GM21515 (cell line): ENCODE measurements around the gene S100B.
"Not testable (repeated sequence)": the region's sequence is repeated elsewhere in the genome, so short reads cannot be mapped to it uniquely, and the experiment has no call there.

Experiments used
- ATAC-seq: cut with Tn5 transposase; IDR thresholded peaks from one replicate; pipeline ENCODE4 v1.9.1; 2021; ENCODE audit not compliant: unreplicated experiment

Gene S100B

GRCh38 chr21:46604975-46605766, at the start of gene S100B:
Gene S100B (minus strand): TSS chr21:46605082. CDS start chr21:46602415, 2,667 bp downstream.
- ATAC-seq, result no peak

GRCh38 chr21:46651121-46651520, 46.2 kb upstream of the S100B start:
- ATAC-seq, result no peak

- ATAC-seq, result no peak
Observed at GRCh38 chr21:46650476-46651098, 45.7 kb upstream of the S100B start.

- no peak for ATAC-seq
Observed at GRCh38 chr21:46649356-46649755, 44.5 kb upstream of the S100B start.

GRCh38 chr21:46648539-46648938, 43.7 kb upstream of the S100B start:
- no peak for ATAC-seq

- ATAC-seq, result no peak
Observed at GRCh38 chr21:46646541-46647154, 41.8 kb upstream of the S100B start.

GRCh38 chr21:46645840-46646239, 41.0 kb upstream of the S100B start:
- no peak for ATAC-seq

GRCh38 chr21:46643379-46644177, 38.7 kb upstream of the S100B start:
- ATAC-seq, result no peak

- no peak for ATAC-seq
Observed at GRCh38 chr21:46641656-46642055, 36.8 kb upstream of the S100B start.

- ATAC-seq, result no peak
Observed at GRCh38 chr21:46639489-46640386, 34.9 kb upstream of the S100B start.

- ATAC-seq, result no peak
Observed at GRCh38 chr21:46637952-46638746, 33.3 kb upstream of the S100B start.

GRCh38 chr21:46636550-46637285, 31.8 kb upstream of the S100B start:
- no peak for ATAC-seq

GRCh38 chr21:46636181-46636512, 31.3 kb upstream of the S100B start:
- ATAC-seq, result no peak

GRCh38 chr21:46635324-46636180, 30.7 kb upstream of the S100B start, which contains the start of gene PRMT2:
Gene PRMT2 (plus strand): TSS chr21:46635674. CDS start chr21:46636952, 1,278 bp downstream.
- ATAC-seq, result peak; percentile 85

- peak; percentile 25 for ATAC-seq
Observed at GRCh38 chr21:46634966-46635323, 30.1 kb upstream of the S100B start.

- no peak for ATAC-seq
Observed at GRCh38 chr21:46634427-46634826, 29.5 kb upstream of the S100B start.

- ATAC-seq, result no peak
Observed at GRCh38 chr21:46633566-46633965, 28.7 kb upstream of the S100B start.

GRCh38 chr21:46630915-46631314, 26.0 kb upstream of the S100B start:
- ATAC-seq, result not testable (repeated sequence)
